Cortex of kidney (tissue), 1 donor: ENCODE measurements around the gene RASIP1.
"Not testable (repeated sequence)": the region's sequence is repeated elsewhere in the genome, so short reads cannot be mapped to it uniquely, and the experiment has no call there.

ENCODE experiments used
- DNase-seq: peaks from one replicate; lab custom pipeline; 2025; lab: John Stamatoyannopoulos, UW

RASIP1 gene

GRCh38 chr19:48740164-48740972, at the start of gene RASIP1:
RASIP1 (minus strand) TSS chr19:48740610; CDS start chr19:48740282, 328 bp downstream.
- no peak for DNase-seq

- not testable (repeated sequence) for DNase-seq
These were observed 46.9 kb upstream of the RASIP1 start for GRCh38 chr19:48787331-48787730.

- not testable (repeated sequence) for DNase-seq
These were observed 46.0 kb upstream of the RASIP1 start for GRCh38 chr19:48786422-48786821.

- no peak for DNase-seq
These were observed 44.1 kb upstream of the RASIP1 start for GRCh38 chr19:48784527-48784926.

- no peak for DNase-seq
These were observed 40.4 kb upstream of the RASIP1 start for GRCh38 chr19:48780631-48781391.

- DNase-seq: no peak
These were observed 39.2 kb upstream of the RASIP1 start for GRCh38 chr19:48779636-48780035.

GRCh38 chr19:48777720-48778119, 37.3 kb upstream of the RASIP1 start:
- no peak for DNase-seq

GRCh38 chr19:48777139-48777538, 36.7 kb upstream of the RASIP1 start:
- DNase-seq: no peak

GRCh38 chr19:48772503-48772953, 32.1 kb upstream of the RASIP1 start:
- DNase-seq: no peak

- DNase-seq: no peak
These were observed 30.5 kb upstream of the RASIP1 start for GRCh38 chr19:48770734-48771472.

GRCh38 chr19:48770266-48770665, 29.9 kb upstream of the RASIP1 start:
- no peak for DNase-seq

- no peak for DNase-seq
These were observed 28.7 kb upstream of the RASIP1 start for GRCh38 chr19:48768994-48769713.

GRCh38 chr19:48768171-48768753, 27.9 kb upstream of the RASIP1 start:
- not testable (repeated sequence) for DNase-seq

GRCh38 chr19:48765816-48766215, 25.4 kb upstream of the RASIP1 start:
- DNase-seq: not testable (repeated sequence)

- DNase-seq: no peak
These were observed 20.2 kb upstream of the RASIP1 start for GRCh38 chr19:48760504-48761205.

- no peak for DNase-seq
These were observed 17.3 kb upstream of the RASIP1 start for GRCh38 chr19:48757741-48758144.

- DNase-seq: no peak
These were observed 16.8 kb upstream of the RASIP1 start for GRCh38 chr19:48757089-48757675.

- DNase-seq: no peak
These were observed 16.3 kb upstream of the RASIP1 start for GRCh38 chr19:48756686-48757085.

- DNase-seq: no peak
These were observed 15.8 kb upstream of the RASIP1 start for GRCh38 chr19:48756212-48756611.

GRCh38 chr19:48755787-48756186, 15.4 kb upstream of the RASIP1 start:
- no peak for DNase-seq
